Measurements from ENCODE around the gene PATZ1.

Gene PATZ1

DNA sequence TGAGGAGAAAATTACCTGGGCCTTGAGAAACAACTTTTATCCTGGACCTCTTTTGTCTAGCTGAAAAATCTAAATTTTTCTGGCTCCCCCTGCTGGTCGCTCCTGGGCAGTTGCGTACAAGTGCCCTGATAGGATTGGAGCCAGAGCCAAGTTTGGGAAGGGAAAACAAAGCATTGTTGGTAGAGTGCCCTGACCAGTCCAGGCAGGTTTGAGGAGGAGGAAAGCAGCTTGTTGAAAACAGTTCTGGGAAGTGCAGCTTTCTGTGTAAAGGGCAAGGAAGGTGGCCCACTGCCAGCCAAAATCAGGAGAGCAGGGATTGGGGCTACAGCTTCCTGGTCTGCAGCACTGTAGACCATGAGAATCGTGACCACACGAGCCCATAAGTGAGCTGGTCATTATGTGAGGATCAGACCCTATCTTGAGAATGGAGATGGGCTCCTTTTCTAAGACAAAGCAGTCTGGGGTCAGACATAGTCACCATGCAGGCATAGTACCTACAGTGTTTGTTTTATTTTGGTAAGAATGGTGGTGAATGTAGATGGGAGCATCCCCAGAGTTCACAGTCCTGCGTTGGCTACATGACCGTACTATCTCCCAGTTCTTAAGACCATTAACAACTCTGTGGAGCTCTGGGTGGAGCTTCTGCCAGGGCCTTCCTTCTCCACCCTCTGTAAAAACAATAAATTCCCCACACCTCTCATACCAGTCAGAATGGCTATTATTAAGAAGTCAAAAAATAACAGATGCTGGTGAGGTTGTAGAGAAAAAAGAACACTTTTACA lies 32.6 kb downstream of the PATZ1 start:
- no peak for DNase-seq

GRCh38 chr22:31308181-31308580 lies 38.0 kb downstream of the PATZ1 start:
- DNase-seq, result no peak

GRCh38 chr22:31305194-31305593 lies 41.0 kb downstream of the PATZ1 start:
- DNase-seq, result no peak

- no peak for DNase-seq
Measured at GRCh38 chr22:31302537-31302936, 43.6 kb downstream of the PATZ1 start.

DNA sequence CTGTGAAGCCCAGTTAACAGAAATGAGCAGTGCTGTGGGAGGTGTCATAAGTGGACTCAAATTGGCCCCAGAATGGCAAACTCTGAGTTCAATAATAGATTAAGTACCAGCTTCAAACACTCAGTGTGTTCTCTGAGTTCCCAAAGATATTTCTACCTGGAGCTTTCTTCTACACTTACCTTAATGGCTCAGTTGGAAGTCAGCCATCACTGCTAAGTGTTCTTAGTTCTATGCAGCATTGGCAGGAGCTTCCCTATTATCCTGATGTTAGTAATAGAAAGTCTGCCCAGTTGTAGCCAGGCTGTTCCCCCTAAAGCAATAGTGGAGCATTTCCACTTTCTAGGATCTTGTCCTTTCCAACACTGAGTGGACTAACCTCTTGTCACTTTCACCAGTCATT lies 44.1 kb downstream of the PATZ1 start:
- DNase-seq, result no peak

- DNase-seq, result no peak
Measured at GRCh38 chr22:31300896-31301295, 45.2 kb downstream of the PATZ1 start.

DNA sequence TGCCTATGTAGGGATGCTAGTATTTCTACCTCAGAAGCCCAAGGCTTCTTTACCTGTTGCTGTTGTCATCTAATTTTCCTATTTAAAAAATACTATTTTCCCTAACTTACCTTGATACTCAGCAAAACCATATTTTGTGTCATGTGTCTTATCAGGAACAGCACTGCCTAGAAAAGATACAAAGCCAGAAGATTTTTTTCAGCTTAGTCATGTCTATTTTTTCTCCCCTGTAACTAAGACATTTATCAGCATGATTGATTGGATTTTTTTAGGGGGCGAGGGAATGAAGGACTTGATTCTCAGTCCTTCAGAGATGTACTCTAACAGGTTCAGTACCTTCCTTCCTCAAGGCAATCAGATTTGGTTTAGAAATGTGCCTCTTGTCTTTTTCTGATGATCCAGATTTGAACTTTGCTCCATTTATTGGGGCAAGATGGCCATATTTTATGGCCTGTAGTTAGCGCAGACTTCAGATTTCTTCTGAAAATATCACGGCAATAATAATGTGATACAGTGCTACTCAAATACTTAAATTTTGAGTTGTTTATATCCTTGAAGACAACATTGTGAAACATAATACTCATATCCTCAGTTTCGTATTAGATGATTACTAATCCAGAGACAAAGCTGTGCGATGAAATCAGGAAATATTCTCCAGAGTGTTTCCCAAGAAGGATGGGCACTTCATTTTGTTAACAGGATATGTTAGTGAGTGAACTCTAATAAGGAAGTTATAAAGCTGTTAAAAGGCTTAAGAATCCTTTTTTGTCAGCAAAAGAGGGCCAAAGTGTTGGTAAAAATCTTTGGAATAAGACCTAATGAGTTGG lies 50.1 kb downstream of the PATZ1 start:
- no peak for DNase-seq

DNA sequence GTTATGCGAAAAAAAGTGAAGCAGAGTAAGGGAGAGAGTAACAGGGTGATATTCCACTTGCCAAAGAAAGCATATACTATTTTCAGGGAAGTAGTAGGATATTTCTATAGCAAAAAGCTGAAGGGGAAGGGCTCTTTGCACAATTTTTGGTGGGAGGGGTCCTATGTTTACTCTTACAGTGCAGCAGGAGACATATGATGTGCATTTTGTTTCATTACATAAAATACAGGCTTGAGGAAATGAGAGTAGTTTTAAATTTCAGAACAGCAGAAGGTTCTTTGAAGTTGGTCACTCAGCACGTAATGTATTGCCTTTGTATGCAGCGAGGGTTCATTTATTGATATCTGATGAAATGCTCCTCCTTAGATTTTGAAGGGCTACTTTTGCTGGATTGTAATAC lies 50.8 kb downstream of the PATZ1 start:
- DNase-seq, result no peak

DNA sequence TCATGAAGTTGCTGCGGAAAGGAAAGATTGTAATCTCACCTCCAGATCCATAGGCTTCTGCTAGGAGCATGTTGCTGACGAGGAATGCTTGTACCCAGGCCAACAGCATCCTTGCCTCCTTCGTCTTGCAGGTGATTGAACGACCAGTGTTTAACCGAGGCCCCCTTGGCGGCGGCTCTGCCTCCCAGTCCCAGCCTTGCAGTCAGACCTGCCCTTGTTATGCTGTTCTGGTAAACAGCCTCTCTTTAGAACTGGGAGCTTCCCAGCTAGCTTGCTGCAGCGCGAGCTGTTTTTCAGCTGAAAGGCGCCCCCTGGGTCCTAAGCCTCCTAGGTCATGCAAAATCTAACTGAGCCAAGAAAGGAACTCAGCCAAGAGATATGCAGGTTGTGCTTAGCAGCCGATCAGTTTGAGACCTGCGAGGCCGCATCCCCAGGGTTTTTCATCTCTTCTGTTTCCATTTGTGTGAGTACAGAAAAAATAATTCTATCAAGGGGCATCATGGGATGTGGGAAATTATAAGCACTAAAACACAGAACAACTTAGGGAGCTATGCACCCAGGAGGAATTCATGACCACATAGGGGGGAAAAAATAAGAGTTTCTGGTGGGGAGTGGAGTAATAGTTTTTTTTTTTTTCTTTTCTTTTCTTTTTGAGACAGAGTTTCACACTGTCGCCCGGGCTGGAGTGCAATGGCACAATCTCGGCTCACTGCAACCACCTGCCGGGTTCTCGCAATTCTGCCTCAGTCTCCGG lies 53.7 kb downstream of the PATZ1 start, which contains the start of gene PIK3IP1:
Gene PIK3IP1, minus strand, starts transcription at position 253 of the 754 bp plus-strand sequence. Its CDS starts 144 bp downstream, at position 109.
- DNase-seq, result no peak

DNA sequence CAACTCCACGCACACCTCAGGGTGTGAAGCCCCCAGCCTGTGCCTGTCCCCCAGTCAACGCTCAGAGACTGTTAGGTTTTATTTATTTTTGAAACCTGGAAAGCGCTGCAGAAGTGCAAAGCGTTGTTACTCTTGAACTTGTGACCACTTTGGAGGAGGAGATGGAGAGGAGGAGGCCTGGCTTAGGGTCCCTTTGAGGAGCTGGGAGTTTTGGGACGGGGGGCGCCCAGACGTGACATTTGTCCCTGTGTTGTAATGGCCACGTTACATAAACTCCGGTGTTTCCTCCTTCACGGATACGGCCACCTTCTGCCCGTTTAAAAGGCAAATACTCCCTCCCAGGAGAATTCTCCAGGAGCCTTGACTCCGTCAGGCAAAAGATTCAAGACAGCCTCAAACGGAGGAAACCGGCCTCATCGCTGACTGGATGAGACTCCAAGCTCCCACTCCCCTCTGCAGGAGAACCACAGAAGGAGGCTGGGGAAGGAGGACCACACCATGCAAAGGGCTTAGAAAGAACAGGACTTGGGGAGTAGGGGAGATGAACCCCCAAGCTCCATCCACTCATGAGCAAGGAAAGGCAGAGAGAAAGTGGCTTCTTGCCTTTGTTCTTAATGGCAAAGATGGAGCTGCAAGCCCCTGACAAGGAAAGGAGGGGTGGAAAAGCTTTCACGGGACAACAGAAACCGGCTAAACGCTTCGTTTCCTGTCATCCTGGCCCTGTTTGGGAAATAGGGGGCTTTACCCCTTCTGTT lies 54.5 kb downstream of the PATZ1 start:
- DNase-seq, result no peak

DNA sequence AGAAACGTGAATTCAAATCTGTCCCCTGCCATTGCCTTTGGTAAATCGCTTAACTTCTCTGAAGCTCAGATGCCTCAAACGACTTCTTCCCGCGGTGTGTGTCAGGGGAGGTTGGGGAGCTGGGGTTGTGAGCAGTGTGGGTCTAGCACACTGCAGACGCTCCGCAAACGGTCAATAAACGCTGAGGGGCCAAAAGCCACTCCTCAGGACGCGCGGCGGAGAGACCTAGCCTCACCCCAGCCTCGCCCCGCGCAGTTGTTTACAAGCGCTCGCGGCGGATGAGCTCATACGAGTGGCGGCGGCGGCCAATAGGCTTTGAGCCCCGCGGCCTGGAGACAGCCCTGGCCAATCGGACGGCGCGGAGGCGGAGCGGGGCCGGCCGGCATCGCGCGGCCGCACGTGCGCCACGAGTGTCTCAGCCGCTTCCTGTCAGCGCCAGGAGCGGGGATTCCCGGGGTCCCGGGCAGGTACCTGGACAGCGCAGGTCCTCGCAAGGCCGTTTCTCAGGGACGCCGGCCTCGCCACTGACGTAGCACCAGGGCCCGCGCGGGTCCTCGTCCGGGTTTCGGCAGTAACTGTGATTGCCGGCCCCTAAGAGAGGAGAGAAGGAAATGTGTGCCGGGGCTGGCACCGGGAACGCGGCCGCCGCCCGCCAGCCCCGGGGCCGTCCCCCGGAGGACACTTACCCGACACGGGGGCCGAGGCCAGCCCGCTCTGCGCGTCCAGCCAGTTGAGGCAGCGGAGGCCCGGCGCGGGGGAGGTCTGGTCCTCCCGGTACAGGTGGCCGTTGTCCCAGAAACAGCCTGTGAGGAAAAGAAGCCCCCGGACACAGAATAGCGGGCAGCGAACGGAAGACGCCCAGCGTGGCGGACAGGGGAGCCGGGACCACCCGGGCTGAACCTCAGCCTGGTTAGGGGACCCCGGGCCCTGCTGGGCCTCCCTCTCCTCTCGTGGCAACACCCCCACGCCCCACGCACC lies 55.4 kb downstream of the PATZ1 start:
- peak; percentile 62 for DNase-seq

DNA sequence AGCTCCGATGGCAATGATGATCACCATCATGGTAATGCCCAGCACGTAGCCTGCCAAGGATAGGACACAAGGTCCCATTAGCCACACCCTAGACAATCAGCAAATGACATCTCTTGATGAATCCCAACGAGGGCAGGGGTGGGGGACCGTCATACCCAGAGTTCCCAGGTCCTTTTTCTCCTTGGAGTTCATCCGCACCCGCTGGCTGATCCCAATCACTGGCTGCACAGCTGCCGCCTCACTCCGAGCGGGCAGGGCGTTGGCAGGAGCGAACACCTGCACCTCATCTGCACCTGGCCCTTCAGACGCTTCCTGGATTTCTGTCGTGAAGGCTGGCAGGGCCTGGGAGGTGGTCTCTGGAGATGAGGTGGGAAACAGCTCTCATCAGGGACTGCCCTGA lies 56.8 kb downstream of the PATZ1 start:
- no peak for DNase-seq

- no peak for DNase-seq
Measured at GRCh38 chr22:31288496-31289240, 57.5 kb downstream of the PATZ1 start.

DNA sequence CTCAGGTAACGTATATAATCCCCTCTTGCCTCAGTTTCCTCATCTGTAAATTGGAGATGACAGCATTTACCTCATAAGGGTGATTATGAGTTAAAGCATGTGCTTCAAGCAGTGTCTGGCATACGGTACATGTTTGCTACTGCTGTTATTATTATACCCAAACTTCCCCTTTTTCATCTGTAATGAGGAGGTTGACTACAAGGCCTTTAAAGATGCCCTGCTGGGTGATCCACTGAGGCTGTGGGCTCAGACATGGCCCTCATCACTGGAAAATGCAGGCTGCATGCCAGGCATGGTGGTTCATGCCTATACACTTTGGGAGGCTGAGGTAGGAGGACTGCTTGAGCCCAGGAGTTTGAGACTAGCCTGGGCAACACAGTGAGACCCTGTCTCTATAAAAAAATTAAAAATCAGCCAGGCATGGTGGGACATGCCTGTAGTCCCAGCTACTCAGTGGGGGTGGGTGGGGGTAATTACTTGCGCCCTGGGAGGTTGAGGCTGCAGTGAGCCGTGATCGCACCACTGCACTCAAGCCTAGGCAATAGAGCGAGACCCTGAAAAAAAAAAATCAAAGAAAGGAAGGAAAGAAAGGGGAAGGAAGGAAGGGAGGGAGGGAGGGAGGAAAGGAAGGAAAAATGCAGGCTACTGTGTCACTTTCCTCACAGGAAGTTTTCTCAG lies 58.2 kb downstream of the PATZ1 start:
- no peak for DNase-seq

GRCh38 chr22:31286360-31287255 lies 59.5 kb downstream of the PATZ1 start:
- DNase-seq, result no peak

GRCh38 chr22:31284281-31285155 lies 61.6 kb downstream of the PATZ1 start:
- no peak for DNase-seq

DNA sequence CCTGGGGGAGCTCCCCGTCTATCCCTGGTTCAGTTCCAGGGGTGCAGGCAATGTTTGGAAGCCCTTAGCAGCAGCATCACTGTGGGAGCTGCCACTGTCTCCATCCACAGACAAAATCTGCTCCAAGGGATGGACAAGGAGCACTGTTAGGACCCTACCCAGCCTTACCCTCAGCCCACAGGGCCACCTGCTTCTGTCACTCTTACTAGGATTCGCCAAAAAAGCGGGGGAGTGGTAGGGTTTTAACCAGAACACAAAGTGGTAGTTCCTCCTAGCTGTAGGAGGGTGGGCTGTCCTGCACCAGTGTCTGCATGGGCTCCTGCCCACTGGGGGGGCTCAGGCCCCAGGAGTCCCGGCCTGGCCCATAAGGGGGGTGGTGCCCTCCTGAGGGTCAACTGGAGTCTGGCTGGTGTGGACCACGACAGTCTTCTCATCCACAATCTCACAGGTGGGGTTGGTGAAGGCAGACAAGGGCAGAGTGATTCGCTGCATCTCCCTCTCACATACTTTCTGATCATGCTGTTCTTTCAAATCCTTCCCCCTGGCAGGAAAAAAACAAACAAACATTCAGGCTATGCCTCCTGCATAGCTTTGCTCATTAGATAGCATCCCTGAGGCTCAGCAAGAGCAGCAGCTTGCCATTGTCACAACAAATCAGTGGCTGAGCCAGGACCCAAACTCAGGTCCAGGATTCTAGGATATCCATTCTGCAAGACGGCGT lies 63.2 kb downstream of the PATZ1 start:
- DNase-seq, result no peak
